ENCODE results near the gene METTL26. TPM values are rescaled to one million over a fixed set of nuclear protein-coding genes. Genes with fewer than 3 reads are reported as not detected.

METTL26 gene
- total RNA-seq, 3 donors from 2014 or later = 40.3 to 52.4 (median 50.0) TPM

GRCh38 chr16:634996-635395, 1.1 kb downstream of the METTL26 start:
- Histone ChIP-seq H3K4me3 (no peak overlapping the region), H3K4me1 (ENCODE audit: low read depth) (peaks cover 25% of the 10 kb centered on the region), H3K9me3 (no peaks in the 10 kb centered on the region), H3K36me3 (ENCODE audit: low read depth) (no peaks in the 10 kb centered on the region)
- no peak for DNase-seq
- intact Hi-C loops (cut with DNase I, micrococcal nuclease) = no loop called here
- no peak for ATAC-seq
- TF ChIP-seq, protein P1, sequence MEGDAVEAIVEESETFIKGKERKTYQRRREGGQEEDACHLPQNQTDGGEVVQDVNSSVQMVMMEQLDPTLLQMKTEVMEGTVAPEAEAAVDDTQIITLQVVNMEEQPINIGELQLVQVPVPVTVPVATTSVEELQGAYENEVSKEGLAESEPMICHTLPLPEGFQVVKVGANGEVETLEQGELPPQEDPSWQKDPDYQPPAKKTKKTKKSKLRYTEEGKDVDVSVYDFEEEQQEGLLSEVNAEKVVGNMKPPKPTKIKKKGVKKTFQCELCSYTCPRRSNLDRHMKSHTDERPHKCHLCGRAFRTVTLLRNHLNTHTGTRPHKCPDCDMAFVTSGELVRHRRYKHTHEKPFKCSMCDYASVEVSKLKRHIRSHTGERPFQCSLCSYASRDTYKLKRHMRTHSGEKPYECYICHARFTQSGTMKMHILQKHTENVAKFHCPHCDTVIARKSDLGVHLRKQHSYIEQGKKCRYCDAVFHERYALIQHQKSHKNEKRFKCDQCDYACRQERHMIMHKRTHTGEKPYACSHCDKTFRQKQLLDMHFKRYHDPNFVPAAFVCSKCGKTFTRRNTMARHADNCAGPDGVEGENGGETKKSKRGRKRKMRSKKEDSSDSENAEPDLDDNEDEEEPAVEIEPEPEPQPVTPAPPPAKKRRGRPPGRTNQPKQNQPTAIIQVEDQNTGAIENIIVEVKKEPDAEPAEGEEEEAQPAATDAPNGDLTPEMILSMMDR (IDR thresholded peaks at IDR 0.05) = no peak

DNA sequence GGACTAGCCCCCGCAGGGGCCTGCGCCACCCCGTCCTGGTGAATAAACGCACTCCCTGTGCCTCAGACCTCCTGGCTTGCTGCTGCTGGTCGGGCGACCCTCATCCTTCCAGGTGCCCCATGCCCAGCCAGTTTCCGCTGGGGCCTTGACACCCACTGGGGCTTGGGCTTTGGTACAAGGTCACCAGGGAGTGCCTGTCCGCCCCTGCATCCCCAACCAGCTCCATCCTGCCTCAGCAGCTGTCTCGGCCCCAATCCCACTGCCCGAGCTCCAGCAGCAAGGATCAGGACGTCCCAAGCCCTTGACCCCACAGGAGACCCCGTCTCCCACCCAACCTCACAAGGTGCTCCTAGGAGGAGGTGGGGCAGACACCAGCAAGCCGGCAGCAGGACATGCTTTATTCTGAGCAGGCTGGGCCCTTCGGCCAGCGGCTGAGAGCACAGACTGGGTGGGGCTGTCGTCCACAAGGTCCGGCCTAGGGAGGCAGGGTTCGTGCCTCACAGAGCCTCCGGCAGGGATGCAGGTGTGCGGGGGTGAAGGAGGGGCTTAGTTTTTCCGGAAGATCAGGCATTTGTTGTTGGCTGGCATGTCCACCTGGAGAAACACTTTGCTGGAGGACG, 1.9 kb downstream of the METTL26 start:
- no peaks in the 10 kb centered on the region for H3K9me3 ChIP-seq
- ATAC-seq = no peak
- TF ChIP-seq, protein P1 (IDR thresholded peaks at IDR 0.05) = no peak
- H3K4me3 ChIP-seq = no peak overlapping the region
- intact Hi-C loops (cut with DNase I, micrococcal nuclease) = no loop called here
- peaks cover 25% of the 10 kb centered on the region for H3K4me1 ChIP-seq (ENCODE audit: low read depth)
- H3K36me3 ChIP-seq (ENCODE audit: low read depth) = no peaks in the 10 kb centered on the region
- no peak for DNase-seq

- intact Hi-C loops (cut with DNase I, micrococcal nuclease) = no loop called here
- no peaks in the 10 kb centered on the region for H3K9me3 ChIP-seq
- no peak overlapping the region for H3K4me3 ChIP-seq
- H3K4me1 ChIP-seq (ENCODE audit: low read depth) = peaks cover 25% of the 10 kb centered on the region
- H3K36me3 ChIP-seq (ENCODE audit: low read depth) = no peaks in the 10 kb centered on the region
- DNase-seq (no peak), ATAC-seq (no peak)
- TF ChIP-seq, protein P1 (IDR thresholded peaks at IDR 0.05) = no peak
Observed at GRCh38 chr16:633336-634050, 2.6 kb downstream of the METTL26 start.

DNA sequence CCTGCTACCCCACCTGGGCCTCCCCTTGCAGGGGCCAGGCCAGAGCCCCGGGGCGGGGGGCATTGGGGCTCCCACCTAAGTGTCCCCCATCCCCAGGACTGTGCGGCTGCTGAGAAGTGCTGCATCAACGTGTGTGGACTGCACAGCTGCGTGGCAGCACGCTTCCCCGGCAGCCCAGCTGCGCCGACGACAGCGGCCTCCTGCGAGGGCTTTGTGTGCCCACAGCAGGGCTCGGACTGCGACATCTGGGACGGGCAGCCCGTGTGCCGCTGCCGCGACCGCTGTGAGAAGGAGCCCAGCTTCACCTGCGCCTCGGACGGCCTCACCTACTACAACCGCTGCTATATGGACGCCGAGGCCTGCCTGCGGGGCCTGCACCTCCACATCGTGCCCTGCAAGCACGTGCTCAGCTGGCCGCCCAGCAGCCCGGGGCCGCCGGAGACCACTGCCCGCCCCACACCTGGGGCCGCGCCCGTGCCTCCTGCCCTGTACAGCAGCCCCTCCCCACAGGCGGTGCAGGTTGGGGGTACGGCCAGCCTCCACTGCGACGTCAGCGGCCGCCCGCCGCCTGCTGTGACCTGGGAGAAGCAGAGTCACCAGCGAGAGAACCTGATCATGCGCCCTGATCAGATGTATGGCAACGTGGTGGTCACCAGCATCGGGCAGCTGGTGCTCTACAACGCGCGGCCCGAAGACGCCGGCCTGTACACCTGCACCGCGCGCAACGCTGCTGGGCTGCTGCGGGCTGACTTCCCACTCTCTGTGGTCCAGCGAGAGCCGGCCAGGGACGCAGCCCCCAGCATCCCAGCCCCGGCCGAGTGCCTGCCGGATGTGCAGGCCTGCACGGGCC, 3.4 kb downstream of the METTL26 start:
- TF ChIP-seq, protein P1 (IDR thresholded peaks at IDR 0.05) = no peak
- intact Hi-C loops (cut with DNase I, micrococcal nuclease) = no loop called here

DNA sequence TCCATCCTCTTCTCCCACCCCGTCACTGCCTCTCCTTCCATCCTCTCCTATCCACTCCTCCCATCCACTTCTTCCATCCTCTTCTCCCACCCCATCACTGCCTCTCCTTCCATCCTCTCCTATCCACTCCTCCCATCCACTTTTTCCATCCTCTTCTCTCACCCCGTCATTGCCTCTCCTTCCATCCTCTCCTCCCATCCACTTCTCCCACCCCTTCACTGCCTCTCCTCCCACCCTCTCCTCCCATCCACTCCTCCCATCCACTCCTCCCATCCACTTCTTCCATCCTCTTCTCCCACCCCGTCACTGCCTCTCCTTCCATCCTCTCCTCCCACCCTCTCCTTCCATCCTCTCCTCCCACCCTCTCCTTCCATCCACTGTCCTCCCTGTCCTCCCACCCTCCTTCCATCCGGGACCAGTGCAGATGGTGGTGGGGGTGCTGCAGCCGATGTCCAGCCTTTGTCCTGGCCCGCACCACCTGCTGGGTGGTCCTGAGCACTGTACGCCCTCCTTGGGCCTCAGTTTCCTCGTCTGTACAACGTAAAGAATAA, 4.2 kb downstream of the METTL26 start:
- peaks cover 19% of the 10 kb centered on the region for H3K4me1 ChIP-seq (ENCODE audit: low read depth)
- H3K4me3 ChIP-seq = no peak overlapping the region
- H3K9me3 ChIP-seq = no peaks in the 10 kb centered on the region
- TF ChIP-seq, protein P1 (IDR thresholded peaks at IDR 0.05) = no peak
- ATAC-seq = no peak
- intact Hi-C loops (cut with DNase I, micrococcal nuclease) = no loop called here
- no peak for DNase-seq
- H3K36me3 ChIP-seq (ENCODE audit: low read depth) = no peaks in the 10 kb centered on the region

More for the DNA sequence above, 3.4 kb downstream of the METTL26 start:
- Histone ChIP-seq H3K36me3 (ENCODE audit: low read depth) (no peaks in the 10 kb centered on the region), H3K9me3 (no peaks in the 10 kb centered on the region), H3K4me3 (no peak overlapping the region), H3K4me1 (ENCODE audit: low read depth) (peaks cover 24% of the 10 kb centered on the region)
- DNase-seq (no peak), ATAC-seq (no peak)

Data from mucosa of descending colon (tissue), 3 donors.